GM19324 (cell line): ENCODE data around the gene CEP72.
"Not testable (repeated sequence)": the region's sequence is repeated elsewhere in the genome, so short reads cannot be mapped to it uniquely, and the experiment has no call there.

Experiments
- ATAC-seq: cut with Tn5 transposase; IDR thresholded peaks from one replicate; pipeline ENCODE4 v1.9.1; 2021; ENCODE audit warnings: mild to moderate bottlenecking, moderate library complexity; ENCODE audit not compliant: unreplicated experiment, low FRiP score

CEP72 gene

DNA sequence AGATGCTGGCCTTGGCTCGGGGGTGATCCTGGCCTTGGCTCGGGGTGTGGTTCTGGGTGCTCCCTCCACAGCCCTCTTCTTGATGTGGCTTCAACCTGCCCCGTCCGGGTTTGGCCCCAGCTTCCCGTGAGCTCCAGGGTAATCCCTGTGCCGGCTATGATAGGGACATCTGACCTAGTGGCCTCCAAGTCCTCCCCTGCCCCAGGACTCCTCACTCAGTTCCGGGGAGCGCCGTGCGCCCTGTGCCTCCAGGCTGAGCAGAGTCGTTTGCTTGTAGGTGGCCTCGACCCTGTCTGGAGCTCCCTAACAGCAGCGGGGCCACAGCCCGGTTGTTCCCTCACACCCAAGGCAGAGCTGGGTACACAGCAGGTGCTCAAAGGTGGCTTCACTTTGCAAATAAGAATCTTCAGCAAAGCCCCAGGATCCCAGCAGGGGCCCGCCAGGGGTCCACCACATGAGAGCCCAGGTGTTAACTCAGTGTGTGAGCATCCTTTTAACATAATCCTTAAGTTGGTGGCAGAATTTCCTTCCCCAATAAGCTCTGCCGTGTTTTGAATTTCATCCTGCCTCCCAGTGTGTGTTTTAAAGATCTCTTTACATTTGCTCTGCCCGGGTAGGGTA is 32.3 kb upstream of the CEP72 start:
- ATAC-seq = no peak

DNA sequence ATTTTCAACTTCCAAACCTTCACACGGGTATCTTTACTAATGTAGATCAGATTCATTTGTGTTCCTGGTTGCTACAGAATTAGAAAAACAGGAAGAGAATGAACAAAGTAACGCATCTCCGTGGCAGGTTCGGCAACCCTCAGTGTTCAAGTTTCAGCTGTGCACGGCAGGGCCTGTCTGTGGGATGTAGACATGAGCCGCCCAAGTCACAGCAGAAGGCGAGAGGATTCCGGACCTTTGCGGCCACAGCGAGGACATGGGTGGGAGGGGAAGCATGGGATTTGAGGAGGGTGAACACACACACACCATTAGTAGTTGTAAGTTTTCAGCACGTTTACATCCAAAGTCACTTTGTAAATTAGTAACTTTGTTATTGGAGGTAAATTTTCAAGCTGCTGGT is 31.7 kb upstream of the CEP72 start:
- no peak for ATAC-seq

DNA sequence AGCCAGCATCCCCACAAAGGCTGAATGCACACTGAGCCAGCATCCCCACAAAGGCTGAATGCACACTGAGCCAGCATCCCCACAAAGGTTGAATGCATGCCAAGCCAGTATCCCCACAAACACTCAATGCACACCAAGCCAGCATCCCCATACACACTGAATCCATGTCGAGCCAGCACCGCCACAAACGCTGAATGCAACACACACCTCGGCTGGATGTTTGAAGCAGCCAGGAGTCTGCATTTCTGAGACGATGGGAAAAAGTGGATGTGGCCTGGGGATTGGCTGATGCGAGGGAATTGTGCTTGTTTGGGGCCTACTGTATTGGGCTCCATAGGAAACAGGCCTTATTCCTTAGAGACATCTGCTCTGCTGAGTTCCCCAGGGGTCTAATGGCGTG is 30.9 kb upstream of the CEP72 start:
- no peak for ATAC-seq

DNA sequence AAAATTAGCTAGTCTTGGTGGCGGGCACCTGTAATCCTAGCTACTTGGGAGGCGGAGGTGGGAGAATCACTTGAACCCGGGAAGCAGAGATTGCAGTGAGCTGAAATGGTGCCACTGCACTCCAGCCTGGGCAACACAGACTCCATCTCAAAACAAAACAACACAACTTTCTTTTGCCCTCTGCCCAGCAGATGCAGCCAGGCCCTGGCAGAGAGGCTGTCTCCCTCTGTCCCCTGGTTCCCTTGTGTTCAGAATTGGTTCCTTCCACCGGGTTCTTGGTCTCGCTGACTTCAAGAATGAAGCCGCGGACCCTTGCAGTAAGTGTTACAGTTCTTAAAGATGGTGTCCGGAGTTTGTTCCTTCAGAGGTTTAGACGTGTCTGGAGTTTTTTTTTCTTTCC is 30.2 kb upstream of the CEP72 start:
- no peak for ATAC-seq

DNA sequence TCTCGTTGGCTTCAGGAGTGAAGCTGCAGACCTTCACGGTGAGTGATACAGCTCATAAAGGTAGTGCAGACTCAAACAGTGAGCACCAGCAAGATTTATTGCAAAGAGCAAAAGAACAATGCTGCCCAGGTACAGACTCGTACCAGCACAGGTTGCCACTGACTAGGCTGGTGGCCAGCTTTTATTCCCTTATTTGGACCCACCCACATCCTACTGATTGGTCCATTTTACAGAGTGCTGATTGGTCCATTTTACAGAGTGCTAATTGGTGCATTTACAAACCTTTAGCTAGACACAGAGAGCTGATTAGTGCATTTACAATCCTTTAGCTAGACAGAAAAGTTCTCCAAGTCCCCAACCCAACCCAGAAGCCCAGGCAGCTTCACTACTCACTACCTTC is 29.7 kb upstream of the CEP72 start:
- not testable (repeated sequence) for ATAC-seq

DNA sequence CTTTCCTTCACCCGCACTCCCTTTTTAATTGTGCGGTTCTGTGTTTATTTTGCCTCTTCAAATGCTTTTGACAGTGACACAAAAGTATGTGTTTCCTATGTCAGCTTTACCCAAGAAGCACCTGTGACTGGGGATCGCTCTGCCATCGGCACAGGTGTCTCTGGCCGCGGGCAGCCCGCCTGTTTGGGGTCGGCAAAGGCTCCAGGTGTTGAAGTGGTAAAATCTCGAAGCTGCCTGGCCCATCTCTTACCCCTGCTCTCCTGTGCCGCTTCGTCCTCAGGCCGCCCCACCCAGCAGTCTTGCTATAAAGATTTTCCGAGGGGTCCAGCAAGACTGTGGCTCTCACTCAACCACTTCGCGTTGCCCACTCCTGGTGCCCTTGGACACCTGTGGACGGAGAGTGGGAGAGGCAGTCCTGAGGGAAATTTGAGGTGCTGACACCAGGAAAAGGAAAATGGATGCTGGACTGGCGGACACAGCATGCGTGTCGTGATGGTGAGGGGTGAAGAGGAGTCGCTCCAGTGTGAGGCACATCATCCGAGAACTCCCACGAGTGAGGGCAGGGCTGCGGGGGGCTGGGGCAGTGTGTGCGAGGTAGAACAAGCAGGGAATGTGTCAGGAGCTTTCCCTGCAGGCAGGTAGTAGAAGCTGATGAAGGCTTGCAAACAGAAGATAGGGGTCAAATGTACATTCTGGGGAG is 29.1 kb upstream of the CEP72 start:
- no peak for ATAC-seq

DNA sequence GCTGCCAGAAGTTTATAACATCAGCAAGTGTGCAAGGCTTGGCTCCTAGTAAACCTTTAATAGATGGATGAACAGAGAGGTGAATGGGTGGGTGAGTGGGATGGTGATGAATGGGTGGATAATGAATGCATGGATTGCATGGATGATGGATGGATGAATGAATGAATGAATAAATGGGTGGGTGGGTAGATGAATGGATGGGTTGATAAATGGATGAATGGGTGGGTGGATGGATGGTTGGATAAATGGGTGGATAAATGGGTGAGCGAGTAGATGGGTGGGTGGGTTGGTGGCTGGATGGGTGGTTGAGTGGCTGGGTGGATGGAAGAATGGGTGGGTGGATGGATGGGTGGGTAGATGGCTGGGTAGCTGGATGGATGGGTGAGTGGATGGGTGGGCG is 28.5 kb upstream of the CEP72 start:
- no peak for ATAC-seq

DNA sequence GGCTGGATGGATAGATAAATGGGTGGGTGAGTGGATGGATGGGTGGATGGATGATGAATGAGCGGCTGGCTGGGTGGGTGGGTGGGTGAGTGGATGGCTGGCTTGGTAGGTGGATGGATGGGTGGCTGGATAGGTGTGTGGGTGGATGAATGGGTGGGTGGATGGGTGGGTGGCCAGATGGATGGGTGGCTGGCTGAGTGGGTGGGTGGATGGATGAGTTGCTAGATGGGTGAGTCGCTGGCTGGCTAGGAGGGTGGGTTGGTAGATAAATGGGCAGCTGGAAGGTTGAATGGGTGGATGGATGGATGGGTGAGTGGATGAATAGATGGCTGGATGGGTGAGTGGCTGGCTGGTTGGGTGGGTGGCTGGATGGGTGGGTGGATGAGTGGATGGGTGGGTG is 27.9 kb upstream of the CEP72 start:
- no peak for ATAC-seq

DNA sequence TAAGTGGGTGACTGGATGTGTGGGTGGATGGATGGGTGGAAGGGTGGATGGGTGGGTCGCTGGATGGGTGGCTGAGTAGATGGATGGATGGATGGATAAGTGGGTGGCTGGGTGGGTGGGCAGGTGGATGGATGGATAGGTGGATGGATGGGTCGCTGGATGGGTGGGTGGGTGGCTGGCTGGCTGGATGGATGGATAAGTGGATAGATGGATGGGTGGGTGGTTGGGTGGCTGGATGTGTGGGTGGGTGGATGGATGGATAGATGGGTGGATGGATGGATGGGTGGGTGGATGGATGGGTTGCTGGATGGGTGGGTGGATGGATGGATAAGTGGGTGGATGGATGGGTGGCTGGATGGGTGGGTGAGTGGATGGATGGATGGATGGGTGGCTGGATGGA is 27.3 kb upstream of the CEP72 start:
- ATAC-seq = no peak

DNA sequence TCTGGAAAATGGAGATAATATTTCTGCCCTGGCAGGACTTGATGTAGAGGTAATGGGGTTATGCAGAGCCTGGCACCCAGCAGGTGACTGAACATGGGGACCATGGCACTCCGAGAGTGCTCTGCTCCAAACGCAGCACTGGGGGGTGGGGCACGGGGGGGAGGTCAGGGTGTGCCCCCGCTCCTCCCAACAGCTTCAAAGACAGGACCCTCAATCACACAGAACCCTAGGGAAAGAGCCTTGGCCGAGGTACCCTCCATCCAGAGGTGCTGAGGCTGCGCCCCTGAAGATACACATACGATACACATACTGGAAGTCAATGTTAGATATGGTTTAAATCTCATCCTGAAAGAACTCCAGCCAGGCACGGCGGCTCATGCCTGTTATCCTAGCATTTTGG is 26.6 kb upstream of the CEP72 start:
- no peak for ATAC-seq

DNA sequence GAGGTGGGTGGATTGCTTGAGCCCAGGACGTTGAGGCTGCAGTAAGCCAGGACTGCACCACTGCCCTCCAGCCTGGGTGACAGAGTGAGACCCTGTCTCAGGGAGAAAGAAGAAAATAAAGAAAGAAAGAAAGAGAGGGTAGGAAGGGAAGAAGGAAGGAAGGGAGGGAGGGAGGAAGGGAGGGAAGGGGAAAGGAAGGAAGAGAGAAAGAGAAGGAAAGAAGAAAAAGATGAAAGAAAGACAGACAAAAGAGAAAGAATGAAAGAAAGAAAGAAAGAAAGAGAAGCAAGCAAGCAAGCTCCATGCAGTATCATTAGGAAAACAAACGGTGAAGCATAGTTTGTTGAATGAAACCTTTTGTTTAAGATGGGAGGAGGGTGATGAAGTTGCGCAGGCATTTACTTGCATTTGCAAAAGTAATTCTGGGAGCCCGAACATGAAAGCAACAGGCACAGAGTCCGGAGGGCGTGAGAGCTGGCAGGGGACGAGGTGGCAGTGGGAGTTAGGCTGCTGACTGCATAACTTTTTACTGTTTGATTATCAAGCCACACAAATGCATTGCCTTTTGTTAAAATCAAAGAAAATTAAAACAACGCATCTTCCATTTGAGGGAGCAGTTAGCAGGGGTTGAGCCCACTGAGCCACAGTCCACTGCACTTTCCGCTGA is 26.0 kb upstream of the CEP72 start:
- no peak for ATAC-seq

DNA sequence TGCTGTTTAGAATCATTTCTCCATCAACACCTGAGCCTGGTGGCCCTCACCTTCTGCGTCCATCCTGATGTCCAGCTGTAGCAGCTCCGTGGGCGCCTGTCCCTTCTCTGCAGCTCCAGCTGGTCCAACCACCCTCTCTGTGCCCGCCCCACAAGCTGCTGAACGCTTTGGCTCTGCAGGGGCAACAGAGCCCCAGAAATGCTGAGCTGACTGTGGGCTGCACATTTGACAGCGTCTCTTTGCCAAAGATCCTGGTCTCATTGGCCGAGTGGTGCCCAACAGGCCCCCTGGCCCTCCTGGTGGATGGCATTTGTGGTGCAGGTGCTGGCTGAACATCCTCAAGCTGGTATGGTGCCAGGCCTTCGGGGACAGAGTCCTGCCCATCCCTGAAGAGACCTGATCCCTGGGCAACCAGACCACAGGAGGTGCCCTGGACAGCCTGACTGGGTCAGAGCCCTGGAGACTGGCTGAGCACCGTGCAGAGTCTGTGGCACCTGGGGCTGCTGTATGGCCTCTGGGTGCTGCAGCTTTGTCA is 25.3 kb upstream of the CEP72 start:
- ATAC-seq = no peak

DNA sequence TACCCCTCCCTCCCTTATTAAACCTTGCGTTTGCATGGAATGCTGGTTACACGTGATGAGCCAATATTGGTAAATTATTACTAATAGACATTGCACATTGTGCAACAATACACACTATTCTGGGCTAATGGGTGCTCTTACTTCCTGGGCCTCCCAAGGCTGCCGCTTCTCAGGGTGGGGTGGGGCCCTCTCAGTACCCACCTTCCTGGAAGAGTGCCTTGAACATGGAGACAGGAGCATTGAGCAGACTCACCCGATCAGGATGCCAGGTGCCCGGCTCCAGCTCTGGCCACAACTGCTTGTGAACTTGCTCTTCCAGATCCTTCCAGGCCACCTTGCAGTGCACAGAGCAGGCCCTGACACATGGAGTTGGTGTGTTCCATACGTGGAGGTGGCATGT is 24.7 kb upstream of the CEP72 start:
- no peak for ATAC-seq

DNA sequence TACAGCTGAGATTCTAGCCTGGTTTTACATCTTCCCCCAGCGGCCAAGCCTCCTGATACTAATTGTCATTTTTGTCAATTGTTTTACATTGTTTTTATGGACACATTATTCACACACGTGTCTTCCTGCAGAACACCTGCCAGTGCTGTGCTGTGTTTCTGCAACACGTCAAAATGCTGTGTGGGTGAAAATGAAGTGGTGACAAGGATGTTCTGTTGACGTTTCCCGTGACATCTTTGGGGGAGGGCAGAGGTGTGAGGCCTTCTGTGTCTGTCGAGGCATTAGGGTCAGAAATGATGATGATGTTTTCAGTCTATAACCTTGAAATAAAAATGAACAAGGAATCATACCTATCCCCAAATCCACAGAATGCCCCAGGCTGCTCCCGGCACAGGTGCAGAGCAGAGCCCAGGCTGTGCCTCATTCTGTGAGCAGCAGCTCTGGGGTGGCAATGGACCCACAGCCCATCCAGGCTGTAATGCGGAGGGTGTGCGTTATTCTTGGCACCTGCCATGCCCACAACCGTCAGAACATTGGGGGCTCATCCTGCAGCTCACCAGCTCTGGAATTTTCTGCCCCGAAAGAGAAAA is 23.6 kb upstream of the CEP72 start:
- ATAC-seq = no peak

DNA sequence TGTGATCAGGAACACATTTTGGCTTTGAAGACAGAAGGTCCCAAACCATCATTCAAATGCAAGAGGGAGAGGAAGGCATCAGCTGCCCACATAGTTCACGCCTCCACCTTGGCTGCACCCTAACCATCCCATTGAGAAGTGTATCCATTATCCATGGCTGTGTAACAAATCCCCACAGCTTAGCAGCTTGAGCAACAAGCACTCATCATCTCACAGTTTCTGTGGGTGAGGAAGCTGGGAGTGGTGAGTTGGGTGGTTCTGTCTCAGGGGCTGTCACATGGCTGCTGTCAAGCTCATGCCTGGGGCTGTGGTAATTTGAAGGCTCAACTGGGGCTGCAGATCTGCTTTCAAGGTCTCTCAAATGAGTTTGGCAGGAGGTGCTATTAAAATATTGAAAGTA is 23.0 kb upstream of the CEP72 start:
- no peak for ATAC-seq

DNA sequence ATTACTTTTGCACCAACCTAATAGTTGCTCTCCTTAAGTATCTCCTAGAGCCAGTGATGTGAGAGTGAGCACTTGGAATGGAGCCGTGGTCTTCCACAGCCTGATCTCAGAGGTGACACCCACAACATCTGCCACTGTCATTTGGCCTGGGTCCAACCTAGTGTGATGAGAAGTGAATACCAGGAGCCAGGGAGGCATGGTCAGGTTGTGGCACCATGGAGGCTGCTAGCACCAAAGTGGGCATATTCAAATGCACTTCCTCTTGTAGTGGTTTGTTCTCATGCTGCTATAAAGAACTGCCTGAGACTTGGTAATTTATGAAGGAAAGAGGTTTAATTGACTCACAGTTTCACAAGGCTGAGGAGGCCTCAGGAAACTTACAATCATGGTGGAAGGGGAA is 22.6 kb upstream of the CEP72 start:
- ATAC-seq = no peak

DNA sequence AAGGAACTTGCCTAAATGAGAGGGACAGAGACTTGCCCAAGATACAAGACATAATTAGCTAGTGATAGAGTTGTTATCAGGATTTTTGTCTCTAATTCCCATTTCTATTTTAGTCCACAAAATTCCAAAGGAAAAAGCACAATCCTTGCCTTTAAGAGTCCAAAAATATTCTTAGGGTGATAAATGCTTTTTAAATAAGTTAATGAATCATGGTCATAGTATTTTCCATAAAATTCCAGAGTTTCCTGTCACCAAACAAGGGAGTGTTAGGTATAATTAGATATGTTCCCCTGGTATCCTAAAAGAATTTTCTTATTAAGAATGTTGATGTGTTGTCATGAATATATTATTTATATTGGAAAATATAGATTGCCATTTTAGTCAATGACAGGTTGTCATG is 21.8 kb upstream of the CEP72 start:
- no peak for ATAC-seq

DNA sequence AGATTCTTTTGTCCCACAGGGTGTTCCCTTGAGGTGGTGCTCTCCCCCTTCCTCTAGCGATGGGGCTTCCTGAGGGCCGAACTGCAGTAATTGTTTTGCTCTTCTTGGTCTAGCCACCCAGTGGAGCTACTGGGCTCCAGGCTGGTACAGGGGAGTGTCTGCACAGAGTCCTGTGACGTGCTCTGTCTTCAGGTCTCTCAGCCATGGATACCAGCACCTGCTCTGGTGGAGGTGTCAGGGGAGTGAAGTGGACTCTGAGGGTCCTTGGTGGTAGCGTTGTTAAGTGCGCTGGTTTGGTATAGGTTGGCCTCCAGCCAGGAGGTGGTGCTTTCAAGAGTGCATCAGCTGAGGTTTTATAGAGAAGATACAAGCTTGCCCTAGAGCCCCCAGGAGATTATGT is 20.4 kb upstream of the CEP72 start:
- ATAC-seq = no peak

DNA sequence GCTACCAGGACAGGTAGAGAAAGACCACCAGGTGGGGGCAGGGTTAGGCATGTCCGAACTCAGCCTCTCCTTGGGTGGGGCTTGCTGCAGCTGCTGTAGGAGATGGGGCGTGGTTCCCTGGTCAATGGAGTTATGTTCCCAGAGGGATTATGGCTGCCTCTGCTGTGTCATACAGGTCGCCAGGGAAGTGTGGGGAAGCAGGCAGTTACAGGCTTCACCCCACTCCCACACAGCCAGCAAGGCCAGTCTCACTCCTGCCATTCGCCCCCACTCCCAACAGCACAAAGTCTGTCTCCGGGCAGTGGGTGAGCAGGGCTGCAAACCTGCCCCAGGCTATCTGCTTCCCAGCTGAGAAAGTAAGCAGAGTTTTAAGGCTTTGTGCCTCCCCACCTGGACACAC is 20.0 kb upstream of the CEP72 start:
- ATAC-seq = no peak

DNA sequence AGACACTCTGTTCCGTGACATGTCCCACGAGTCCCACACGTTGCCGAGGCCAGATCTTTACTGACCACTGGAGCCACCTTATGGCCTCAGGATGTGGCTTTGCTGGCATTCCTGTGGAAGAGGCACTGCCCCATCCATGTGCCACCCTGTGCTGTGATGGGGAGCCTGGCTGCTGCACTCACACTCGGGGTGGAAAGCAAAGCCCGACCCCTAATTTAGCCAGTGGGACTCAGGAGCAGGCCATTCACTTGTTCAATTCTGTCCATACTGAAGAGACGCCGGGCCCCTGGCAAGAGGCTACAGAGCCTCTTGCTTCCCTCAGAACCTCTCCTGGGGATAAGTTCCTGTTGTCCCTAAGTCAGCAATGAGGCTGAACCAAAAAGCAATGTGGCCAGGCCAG is 18.6 kb upstream of the CEP72 start:
- no peak for ATAC-seq

DNA sequence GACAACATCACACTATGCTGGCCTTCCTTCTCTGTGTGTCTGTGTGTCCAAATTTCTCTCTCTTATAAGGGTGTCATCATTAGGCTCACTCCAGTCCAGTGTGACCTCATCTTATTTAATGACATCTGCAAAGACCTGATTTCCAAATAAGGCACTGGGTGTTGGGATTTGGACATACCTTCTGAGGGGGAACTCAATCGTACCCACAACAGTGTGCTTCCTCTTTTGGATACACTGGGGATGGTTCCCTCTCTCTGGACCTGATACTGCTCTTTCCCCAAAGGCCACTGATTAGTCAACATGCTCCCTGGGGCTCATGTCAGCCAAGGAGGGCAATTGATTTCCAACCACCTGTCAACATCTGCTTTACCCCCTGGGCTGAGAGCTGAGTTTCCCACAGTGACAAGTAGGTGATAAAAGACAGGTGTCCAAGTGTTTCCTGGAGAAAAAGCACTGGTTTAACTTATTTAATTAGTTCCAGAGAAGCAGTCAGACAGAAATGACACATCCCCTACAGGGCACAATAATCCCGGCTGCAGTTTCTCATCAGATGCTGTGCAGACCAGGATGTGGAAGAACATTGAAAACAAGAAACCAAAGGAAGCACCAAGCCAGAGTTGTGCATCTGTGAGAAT is 17.8 kb upstream of the CEP72 start:
- ATAC-seq = no peak
